Measurements from ENCODE around the gene LSM11.

LSM11 gene

GRCh38 chr5:157756122-157756521 lies 12.6 kb downstream of the LSM11 start:
- TF ChIP-seq EZH2phosphoT487 (IDR thresholded peaks at IDR 0.05; ENCODE audit: low read depth) (no peak), CTCF (IDR thresholded peaks at IDR 0.05; ENCODE audit: low read depth, low read length) (no peak)

GRCh38 chr5:157758706-157759105 lies 15.2 kb downstream of the LSM11 start:
- H4K20me1 ChIP-seq (ENCODE audit: insufficient read depth, low read length), result no peaks in the 10 kb centered on the region
- H3K4me1 ChIP-seq (ENCODE audit: low read length), result peaks cover 15% of the 10 kb centered on the region
- H3K4me3 ChIP-seq (ENCODE audit: low read length), result no peak overlapping the region
- H3K79me2 ChIP-seq (ENCODE audit: low read length), result no peaks in the 10 kb centered on the region
- no peak overlapping the region for H3K9ac ChIP-seq (ENCODE audit: low read length)
- H2AFZ ChIP-seq (ENCODE audit: low read depth, low read length), result no peak overlapping the region
- no peaks in the 10 kb centered on the region for H3K27me3 ChIP-seq (ENCODE audit: low read depth, low read length)
- no peaks in the 10 kb centered on the region for H3K9me3 ChIP-seq (ENCODE audit: insufficient read depth, low read length)
- no peak for TF ChIP-seq EZH2phosphoT487 (IDR thresholded peaks at IDR 0.05; ENCODE audit: low read depth)
- TF ChIP-seq CTCF (IDR thresholded peaks at IDR 0.05; ENCODE audit: low read depth, low read length), result no peak
- no peak overlapping the region for H3K27ac ChIP-seq (ENCODE audit: low read length)
- H3K36me3 ChIP-seq (replicated peaks; ENCODE audit: low read depth, low read length), result no peaks in the 10 kb centered on the region
- no peak overlapping the region for H3K4me2 ChIP-seq (ENCODE audit: low read length)

More at GRCh38 chr5:157756122-157756521, 12.6 kb downstream of the LSM11 start:
- Histone ChIP-seq H4K20me1 (ENCODE audit: insufficient read depth, low read length) (no peaks in the 10 kb centered on the region), H3K36me3 (replicated peaks; ENCODE audit: low read depth, low read length) (no peaks in the 10 kb centered on the region), H3K4me2 (ENCODE audit: low read length) (no peak overlapping the region), H3K79me2 (ENCODE audit: low read length) (no peaks in the 10 kb centered on the region), H3K4me1 (ENCODE audit: low read length) (peaks cover 15% of the 10 kb centered on the region), H3K27me3 (ENCODE audit: low read depth, low read length) (no peaks in the 10 kb centered on the region), H3K27ac (ENCODE audit: low read length) (no peak overlapping the region), H3K9me3 (ENCODE audit: insufficient read depth, low read length) (no peaks in the 10 kb centered on the region), H3K9ac (ENCODE audit: low read length) (no peak overlapping the region), H2AFZ (ENCODE audit: low read depth, low read length) (no peak overlapping the region), H3K4me3 (ENCODE audit: low read length) (no peak overlapping the region)

GRCh38 chr5:157761690-157762621 lies 18.4 kb downstream of the LSM11 start:
- H3K36me3 ChIP-seq (replicated peaks; ENCODE audit: low read depth, low read length), result no peaks in the 10 kb centered on the region
- no peak overlapping the region for H3K4me2 ChIP-seq (ENCODE audit: low read length)
- H3K9ac ChIP-seq (ENCODE audit: low read length), result no peak overlapping the region
- TF ChIP-seq CTCF (IDR thresholded peaks at IDR 0.05; ENCODE audit: low read depth, low read length) (peak; percentile 71), EZH2phosphoT487 (IDR thresholded peaks at IDR 0.05; ENCODE audit: low read depth) (no peak)
- H3K4me3 ChIP-seq (ENCODE audit: low read length), result no peak overlapping the region
- H3K9me3 ChIP-seq (ENCODE audit: insufficient read depth, low read length), result no peaks in the 10 kb centered on the region
- H3K4me1 ChIP-seq (ENCODE audit: low read length), result peaks cover 15% of the 10 kb centered on the region
- H3K27ac ChIP-seq (ENCODE audit: low read length), result no peak overlapping the region
- no peaks in the 10 kb centered on the region for H3K27me3 ChIP-seq (ENCODE audit: low read depth, low read length)
- H4K20me1 ChIP-seq (ENCODE audit: insufficient read depth, low read length), result no peaks in the 10 kb centered on the region
- H3K79me2 ChIP-seq (ENCODE audit: low read length), result no peaks in the 10 kb centered on the region
- H2AFZ ChIP-seq (ENCODE audit: low read depth, low read length), result no peak overlapping the region

- Histone ChIP-seq H3K9ac (ENCODE audit: low read length) (no peak overlapping the region), H3K4me1 (ENCODE audit: low read length) (no peaks in the 10 kb centered on the region), H2AFZ (ENCODE audit: low read depth, low read length) (no peak overlapping the region), H3K27me3 (ENCODE audit: low read depth, low read length) (no peaks in the 10 kb centered on the region), H3K36me3 (replicated peaks; ENCODE audit: low read depth, low read length) (no peaks in the 10 kb centered on the region), H4K20me1 (ENCODE audit: insufficient read depth, low read length) (no peaks in the 10 kb centered on the region), H3K4me2 (ENCODE audit: low read length) (no peak overlapping the region), H3K9me3 (ENCODE audit: insufficient read depth, low read length) (no peaks in the 10 kb centered on the region), H3K79me2 (ENCODE audit: low read length) (no peaks in the 10 kb centered on the region), H3K27ac (ENCODE audit: low read length) (no peak overlapping the region), H3K4me3 (ENCODE audit: low read length) (no peak overlapping the region)
- TF ChIP-seq CTCF (IDR thresholded peaks at IDR 0.05; ENCODE audit: low read depth, low read length) (no peak), EZH2phosphoT487 (IDR thresholded peaks at IDR 0.05; ENCODE audit: low read depth) (no peak)
These were observed 21.0 kb downstream of the LSM11 start for GRCh38 chr5:157764531-157764930.

All from OCI-LY3 (cell line).